CD14-positive monocyte (primary cell): Measurements from ENCODE around the gene IKZF2. TPM values are rescaled to one million over a fixed set of nuclear protein-coding genes. Genes with fewer than 3 reads are reported as not detected.

ENCODE experiments used
- DNase-seq, 3 donors: peaks; one replicate each; pipeline ENCODE4 v3.0.0-alpha.2; 2011 to 2022
- H2AFZ ChIP-seq: 2 replicates; pipeline ENCODE4 v1.6.0; 2012; ENCODE audit warnings: mild to moderate bottlenecking, low read depth, low read length, inconsistent platforms; ENCODE audit not compliant: insufficient read depth, poor library complexity, severe bottlenecking
- H3K27ac ChIP-seq, 2 donors: 1 replicate in 1 of 2; 2 replicates in 1 of 2; pipeline ENCODE4 v1.5.1; 2012 to 2013; ENCODE audit warnings: low read length in 2 of 2, control low read depth in 1 of 2, inconsistent platforms in 1 of 2, low read depth in 1 of 2, mild to moderate bottlenecking in 1 of 2
- H3K27me3 ChIP-seq, 2 donors: one replicate each; pipeline versions ENCODE4 v1.6.0 to v1.6.1; 2011 to 2013; ENCODE audit warnings: low read length in 2 of 2; ENCODE audit not compliant: control insufficient read depth in 2 of 2, insufficient read depth in 2 of 2
- H3K36me3 ChIP-seq, 2 donors: replicated peaks in 1 of 2; 1 replicate in 1 of 2; 2 replicates in 1 of 2; pipeline versions ENCODE4 v1.5.1 to v1.6.1; 2012 to 2013; ENCODE audit warnings: low read length in 2 of 2, control low read depth in 1 of 2, inconsistent platforms in 1 of 2, mild to moderate bottlenecking in 1 of 2; ENCODE audit not compliant: insufficient read depth in 2 of 2, control insufficient read depth in 1 of 2
- H3K4me1 ChIP-seq, 2 donors: 1 replicate in 1 of 2; 2 replicates in 1 of 2; pipeline versions ENCODE4 v1.5.1 to v1.6.1; 2012 to 2013; ENCODE audit warnings: low read length in 2 of 2, control low read depth in 1 of 2, inconsistent platforms in 1 of 2, mild to moderate bottlenecking in 1 of 2, moderate library complexity in 1 of 2; ENCODE audit not compliant: insufficient read depth in 2 of 2, control insufficient read depth in 1 of 2
- H3K4me2 ChIP-seq: replicated peaks from 2 replicates; pipeline ENCODE3; 2012; ENCODE audit warnings: low read length, moderate library complexity, mild to moderate bottlenecking; ENCODE audit not compliant: poor library complexity, severe bottlenecking; ENCODE audit errors: extremely low read depth
- H3K4me3 ChIP-seq, 3 experiments: fragments of 200-600 bp in 1 of 3; sonication (generic) in 1 of 3; replicated peaks in 1 of 3; 1 replicate in 2 of 3; 2 replicates in 1 of 3; pipeline ENCODE4 v1.5.1; 2011 to 2013; ENCODE audit warnings: low read length in 3 of 3, mild to moderate bottlenecking in 3 of 3, control low read depth in 2 of 3, low read depth in 2 of 3, inconsistent platforms in 1 of 3, moderate library complexity in 1 of 3
- H3K79me2 ChIP-seq: 2 replicates; pipeline ENCODE4 v1.6.0; 2012; ENCODE audit warnings: mild to moderate bottlenecking, control low read depth, inconsistent platforms, low read length, moderate library complexity; ENCODE audit not compliant: insufficient read depth
- H3K9ac ChIP-seq: 2 replicates; pipeline ENCODE4 v1.6.0; 2017; ENCODE audit warnings: low read length, mild to moderate bottlenecking; ENCODE audit not compliant: insufficient read depth, poor library complexity, severe bottlenecking
- H3K9me3 ChIP-seq, 2 donors: replicated peaks in 1 of 2; 1 replicate in 1 of 2; 2 replicates in 1 of 2; pipeline versions ENCODE4 v1.5.1 to v1.6.1; 2012 to 2013; ENCODE audit warnings: low read length in 2 of 2, control low read depth in 1 of 2; ENCODE audit not compliant: control insufficient read depth in 1 of 2, insufficient read depth in 1 of 2
- H4K20me1 ChIP-seq: 2 replicates; pipeline ENCODE4 v1.6.0; 2012; ENCODE audit warnings: mild to moderate bottlenecking, low read length, control low read depth, moderate library complexity; ENCODE audit not compliant: insufficient read depth
- H3K27ac Mint-ChIP-seq, 7 donors: one replicate each; pipeline ENCODE4 v1.8.0; 2020; ENCODE audit warnings: mild to moderate bottlenecking in 7 of 7, mixed read lengths in 7 of 7, moderate library complexity in 6 of 7, inconsistent platforms in 2 of 7
- H3K27me3 Mint-ChIP-seq, 3 donors: one replicate each; pipeline ENCODE4 v1.8.0; 2021 to 2022; ENCODE audit warnings: low read depth in 3 of 3, mild to moderate bottlenecking in 3 of 3, mixed read lengths in 3 of 3, moderate library complexity in 3 of 3, inconsistent platforms in 1 of 3
- H3K36me3 Mint-ChIP-seq, 2 donors: one replicate each; pipeline ENCODE4 v1.8.0; 2020; ENCODE audit warnings: mixed read lengths in 2 of 2, inconsistent platforms in 1 of 2, mild to moderate bottlenecking in 1 of 2
- H3K4me1 Mint-ChIP-seq: one replicate; pipeline ENCODE4 v1.8.0; 2020; ENCODE audit warnings: mild to moderate bottlenecking, mixed read lengths
- H3K4me3 Mint-ChIP-seq, 2 donors: one replicate each; pipeline ENCODE4 v1.8.0; 2020; ENCODE audit warnings: mild to moderate bottlenecking in 2 of 2, mixed read lengths in 2 of 2, moderate library complexity in 1 of 2
- H3K9me3 Mint-ChIP-seq, 7 donors: one replicate each; pipeline ENCODE4 v1.8.0; 2020 to 2022; ENCODE audit warnings: mixed read lengths in 7 of 7, mild to moderate bottlenecking in 6 of 7, moderate library complexity in 6 of 7, inconsistent platforms in 2 of 7
- CTCF ChIP-seq: fragments of 200-600 bp; IDR thresholded peaks from one replicate; pipeline ENCODE4 v1.8.0; 2022; ENCODE audit warnings: antibody characterized with exemption, mild to moderate bottlenecking
- WGBS: methylation state at CpG from one replicate; pipeline ENCODE4 v1.1.5; 2013; ENCODE audit warnings: missing lambda C conversion rate; ENCODE audit not compliant: insufficient coverage; 5-methylcytosine and 5-hydroxymethylcytosine counted together
- intact Hi-C, 2 donors: fragments of 100-400 bp; cut with micrococcal nuclease; formaldehyde crosslinking; loops; one replicate each; pipeline versions ENCODE4 v1.15.0 to v1.15.1; 2023
- polyA plus RNA-seq, 3 donors: library from polyadenylated mRNA; depleted of rRNA in 1 of 3; unstranded in 2 of 3; stranded (reverse) in 1 of 3; fragments of 300-500 nt in 2 of 3; fragments of >200 nt in 1 of 3; fragmentation: Illumina TruSeq in 2 of 3; gene quantifications; 1 replicate in 2 of 3; 2 replicates in 1 of 3; pipeline ENCODE4 v1.2.3, GENCODE V29; 2012 to 2021

Gene IKZF2
- polyA plus RNA-seq, 3 donors, result 0.10 to 0.12 (median 0.11) TPM

- no peak for TF ChIP-seq CTCF
- peaks cover 7 to 14% of the 10 kb centered on the region in 2 donors for H3K27me3 ChIP-seq
- Mint-ChIP-seq H3K27me3 (peaks cover 19 to 26% (median 25%) of the 10 kb centered on the region in 3 donors), H3K4me3 (peak overlapping the region; percentile 88 to 93), H3K36me3 (peaks cover 0 to 2% of the 10 kb centered on the region in 2 donors), H3K9me3 (peaks cover 0 to 1% (median 0%) of the 10 kb centered on the region in 7 donors), H3K4me1 (peaks cover 35% of the 10 kb centered on the region), H3K27ac (no peak overlapping the region)
- H3K36me3 ChIP-seq, result no peaks in the 10 kb centered on the region
- no CpG with 5 or more reads among the region's 6 CpGs for WGBS
- H2AFZ ChIP-seq, result no peak overlapping the region
- H3K4me1 ChIP-seq, result peaks cover 28 to 35% of the 10 kb centered on the region in 2 donors
- peak overlapping the region in 2 of 3 experiments; percentile 86 to 90 for H3K4me3 ChIP-seq
- H3K9ac ChIP-seq, result no peak overlapping the region
- H3K27ac ChIP-seq, result no peak overlapping the region
- no peaks in the 10 kb centered on the region for H3K79me2 ChIP-seq
- no peaks in the 10 kb centered on the region for H4K20me1 ChIP-seq
- H3K4me2 ChIP-seq, result peak overlapping the region; percentile 92
- no peak for DNase-seq
- intact Hi-C loops, result no loop called here
- no peaks in the 10 kb centered on the region for H3K9me3 ChIP-seq
These were observed 1.5 kb upstream of the IKZF2 start for GRCh38 chr2:213152888-213153287.

GRCh38 chr2:213152065-213152794 lies 818 bp upstream of the IKZF2 start:
- intact Hi-C loops, result no loop called here
- Histone ChIP-seq H3K9ac (peak overlapping the region; percentile 62), H3K79me2 (no peaks in the 10 kb centered on the region), H3K4me1 (peaks cover 28 to 35% of the 10 kb centered on the region in 2 donors), H3K4me3 (peak overlapping the region; percentile 50 to 90 (median 86)), H3K9me3 (no peaks in the 10 kb centered on the region), H3K27me3 (peaks cover 7 to 14% of the 10 kb centered on the region in 2 donors), H3K4me2 (peak overlapping the region; percentile 92), H2AFZ (peak overlapping the region; percentile 93), H4K20me1 (no peaks in the 10 kb centered on the region), H3K36me3 (no peaks in the 10 kb centered on the region), H3K27ac (no peak overlapping the region)
- Mint-ChIP-seq H3K9me3 (peaks cover 0 to 1% (median 0%) of the 10 kb centered on the region in 7 donors), H3K36me3 (peaks cover 0 to 2% of the 10 kb centered on the region in 2 donors), H3K27me3 (peaks cover 19 to 26% (median 25%) of the 10 kb centered on the region in 3 donors), H3K4me3 (peak overlapping the region; percentile 88 to 93), H3K4me1 (peaks cover 35% of the 10 kb centered on the region), H3K27ac (peak overlapping the region in 3 of 7 donors; percentile 21 to 33 (median 28))
- no peak for TF ChIP-seq CTCF
- WGBS, result 0% methylated on average over 21 of the region's 39 CpGs
- peak in 2 of 3 donors; percentile 3 to 15 for DNase-seq
